IMR-90 (cell line): ENCODE data around the gene GAREM1.

Experiments
- RFX5 ChIP-seq: IDR thresholded peaks from 2 replicates; pipeline ENCODE4 v1.8.0; 2012; ENCODE audit warnings: low read depth, mild to moderate bottlenecking, low read length, moderate library complexity
- TF ChIP-seq, protein P1 (sequence below): conservative IDR thresholded peaks from 2 replicates; pipeline ENCODE4 v1.5.1; 2012; ENCODE audit warnings: mild to moderate bottlenecking, low read depth, low read length, improper control_type of control experiment

DNA sequence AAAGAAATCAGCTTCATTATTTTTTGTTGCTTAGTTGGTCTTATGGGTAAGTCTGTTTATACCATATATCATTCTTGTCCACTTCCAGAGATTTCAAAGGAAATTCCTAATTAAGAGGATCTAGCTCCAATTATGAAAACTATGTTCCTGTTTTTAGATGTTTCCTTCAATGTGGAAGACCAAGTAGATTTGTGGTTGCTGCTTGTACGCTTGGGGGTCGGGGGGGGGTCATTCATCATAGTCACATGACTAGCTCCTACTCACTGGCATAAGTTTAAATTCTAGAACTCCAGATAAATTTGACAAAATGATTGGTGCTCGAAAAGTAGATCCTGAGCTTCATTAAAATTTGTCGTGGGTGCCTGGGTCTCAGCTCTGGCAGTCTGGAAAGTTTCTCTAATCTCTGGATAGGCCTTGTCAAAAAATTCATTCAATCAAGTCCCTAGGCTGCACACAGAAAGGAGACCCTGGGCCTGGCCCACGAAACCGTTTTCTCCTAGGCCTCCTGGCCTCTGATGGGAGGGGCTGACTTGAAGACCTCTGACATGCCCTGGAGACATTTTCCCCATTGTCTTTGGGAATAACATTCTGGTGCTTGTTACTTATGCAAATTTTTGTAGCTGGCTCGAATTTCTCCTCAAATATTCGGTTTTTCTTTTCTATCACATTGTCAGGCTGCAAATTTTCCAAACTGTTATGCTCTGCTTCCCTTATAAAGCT, 218.4 kb downstream of the GAREM1 start:
- TF ChIP-seq, protein P1, sequence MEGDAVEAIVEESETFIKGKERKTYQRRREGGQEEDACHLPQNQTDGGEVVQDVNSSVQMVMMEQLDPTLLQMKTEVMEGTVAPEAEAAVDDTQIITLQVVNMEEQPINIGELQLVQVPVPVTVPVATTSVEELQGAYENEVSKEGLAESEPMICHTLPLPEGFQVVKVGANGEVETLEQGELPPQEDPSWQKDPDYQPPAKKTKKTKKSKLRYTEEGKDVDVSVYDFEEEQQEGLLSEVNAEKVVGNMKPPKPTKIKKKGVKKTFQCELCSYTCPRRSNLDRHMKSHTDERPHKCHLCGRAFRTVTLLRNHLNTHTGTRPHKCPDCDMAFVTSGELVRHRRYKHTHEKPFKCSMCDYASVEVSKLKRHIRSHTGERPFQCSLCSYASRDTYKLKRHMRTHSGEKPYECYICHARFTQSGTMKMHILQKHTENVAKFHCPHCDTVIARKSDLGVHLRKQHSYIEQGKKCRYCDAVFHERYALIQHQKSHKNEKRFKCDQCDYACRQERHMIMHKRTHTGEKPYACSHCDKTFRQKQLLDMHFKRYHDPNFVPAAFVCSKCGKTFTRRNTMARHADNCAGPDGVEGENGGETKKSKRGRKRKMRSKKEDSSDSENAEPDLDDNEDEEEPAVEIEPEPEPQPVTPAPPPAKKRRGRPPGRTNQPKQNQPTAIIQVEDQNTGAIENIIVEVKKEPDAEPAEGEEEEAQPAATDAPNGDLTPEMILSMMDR: no peak
- TF ChIP-seq RFX5: no peak
